ENCODE data around the gene TRIM13.

GRCh38 chr13:50016444-50016843, 19.6 kb downstream of the TRIM13 start:
- TF ChIP-seq REST (IDR thresholded peaks at IDR 0.05; ENCODE audit: borderline replicate concordance) (no peak), SMC3 (conservative IDR thresholded peaks at IDR 0.05; ENCODE audit: poor library complexity) (no peak), RAD21 (conservative IDR thresholded peaks at IDR 0.05) (no peak)
